B cell (primary cell): ENCODE results near the gene DOCK3. TPM values are rescaled to one million over a fixed set of nuclear protein-coding genes. Genes with fewer than 3 reads are reported as not detected.

Experiments
- ATAC-seq: fragments of 200-7000 bp; cut with Tn5 transposase; one replicate; pipeline ENCODE4 v1.10.0; 2021; ENCODE audit warnings: low read depth, mild to moderate bottlenecking, moderate number of reproducible peaks, moderate library complexity
- CTCF ChIA-PET: fragments of 350-600 bp; sonication (Branson Sonifier 250); formaldehyde crosslinking; loops from one replicate; lab custom pipeline; 2021; ENCODE audit warnings: antibody characterized with exemption, inconsistent platforms; lab: Charles Lee
- POLR2A ChIA-PET: fragments of 350-600 bp; sonication (Branson Sonifier 250); formaldehyde crosslinking; loops from one replicate; lab custom pipeline; 2021; ENCODE audit warnings: antibody characterized with exemption; lab: Charles Lee
- DNase-seq: peaks from one replicate; pipeline ENCODE4 v3.0.0; 2013
- H2AFZ ChIP-seq: 2 replicates; pipeline ENCODE4 v1.6.1; 2012; ENCODE audit warnings: mild to moderate bottlenecking, low read depth, low read length; ENCODE audit not compliant: insufficient read depth, poor library complexity, severe bottlenecking
- H3K27ac ChIP-seq, 2 donors: 1 replicate in 1 of 2; 2 replicates in 1 of 2; pipeline ENCODE4 v1.5.1; 2012 to 2013; ENCODE audit warnings: low read length in 2 of 2, mild to moderate bottlenecking in 2 of 2, moderate library complexity in 1 of 2
- H3K27me3 ChIP-seq, 4 experiments: fragments of 200-600 bp in 1 of 4; sonication (generic) in 1 of 4; replicated peaks in 1 of 4; 1 replicate in 2 of 4; 2 replicates in 2 of 4; pipeline versions ENCODE4 v1.6.1 to v1.7.0; 2013 to 2016; ENCODE audit warnings: low read length in 3 of 4, mild to moderate bottlenecking in 2 of 4, mixed read lengths in 1 of 4, moderate library complexity in 1 of 4; ENCODE audit not compliant: insufficient read depth in 4 of 4, control insufficient read depth in 3 of 4; ENCODE audit errors: control extremely low read depth in 1 of 4
- H3K36me3 ChIP-seq, 2 experiments: replicated peaks in 1 of 2; 1 replicate in 1 of 2; 2 replicates in 1 of 2; pipeline versions ENCODE4 v1.6.1 to v1.7.1; 2013; ENCODE audit warnings: low read length in 1 of 2; ENCODE audit not compliant: insufficient read depth in 2 of 2, control insufficient read depth in 1 of 2; ENCODE audit errors: control extremely low read depth in 1 of 2, extremely low read depth in 1 of 2
- H3K4me1 ChIP-seq, 2 donors: fragments of 200-600 bp in 1 of 2; sonication (generic) in 1 of 2; 1 replicate in 1 of 2; 2 replicates in 1 of 2; pipeline versions ENCODE4 v1.5.1 to v1.6.1; 2013 to 2017; ENCODE audit warnings: low read length in 2 of 2; ENCODE audit not compliant: control insufficient read depth in 2 of 2, insufficient read depth in 2 of 2
- H3K4me2 ChIP-seq: replicated peaks from 2 replicates; pipeline ENCODE3; 2012; ENCODE audit warnings: mild to moderate bottlenecking, low read depth, low read length; ENCODE audit not compliant: poor library complexity, severe bottlenecking
- H3K4me3 ChIP-seq, 5 experiments: fragments of 200-600 bp in 1 of 5; sonication (generic) in 1 of 5; 1 replicate in 3 of 5; 2 replicates in 2 of 5; pipeline versions ENCODE4 v1.5.1 to v1.7.0; 2011 to 2016; ENCODE audit warnings: low read length in 4 of 5, mild to moderate bottlenecking in 4 of 5, low read depth in 2 of 5, control low read depth in 1 of 5, moderate library complexity in 1 of 5; ENCODE audit not compliant: insufficient read depth in 1 of 5; ENCODE audit errors: control extremely low read depth in 1 of 5, extremely low read depth in 1 of 5
- H3K79me2 ChIP-seq: fragments of 200-600 bp; sonication (generic); one replicate; pipeline ENCODE4 v1.6.0; 2016; ENCODE audit warnings: low read length; ENCODE audit not compliant: control insufficient read depth, insufficient read depth
- H3K9ac ChIP-seq: fragments of 200-600 bp; sonication (generic); 2 replicates; pipeline ENCODE4 v1.6.1; 2017; ENCODE audit warnings: mild to moderate bottlenecking, low read length, moderate library complexity
- H3K9me3 ChIP-seq, 3 donors: one replicate each; pipeline versions ENCODE4 v1.6.1 to v1.7.1; 2013; ENCODE audit warnings: low read length in 2 of 3; ENCODE audit not compliant: control insufficient read depth in 2 of 3, insufficient read depth in 1 of 3; ENCODE audit errors: control extremely low read depth in 1 of 3
- H4K20me1 ChIP-seq: 2 replicates; pipeline ENCODE4 v1.6.0; 2012; ENCODE audit warnings: mild to moderate bottlenecking, low read length; ENCODE audit not compliant: insufficient read depth, control insufficient read depth, poor library complexity, severe bottlenecking
- H3K27ac Mint-ChIP-seq: one replicate; pipeline ENCODE4 v1.8.0; 2021; ENCODE audit warnings: mixed read lengths
- H3K27me3 Mint-ChIP-seq: one replicate; pipeline ENCODE4 v1.8.0; 2021; ENCODE audit warnings: mixed read lengths
- H3K4me1 Mint-ChIP-seq: one replicate; pipeline ENCODE4 v1.8.0; 2021; ENCODE audit warnings: mixed read lengths
- H3K4me3 Mint-ChIP-seq: one replicate; pipeline ENCODE4 v1.8.0; 2021; ENCODE audit warnings: mixed read lengths
- H3K9me3 Mint-ChIP-seq: one replicate; pipeline ENCODE4 v1.8.0; 2022; ENCODE audit warnings: mixed read lengths; ENCODE audit not compliant: insufficient read depth
- EZH2 ChIP-seq: IDR thresholded peaks from 2 replicates; pipeline ENCODE4 v1.6.1; 2012; ENCODE audit warnings: borderline replicate concordance, low read depth, mild to moderate bottlenecking, moderate library complexity, low read length; ENCODE audit not compliant: insufficient read depth, poor library complexity, severe bottlenecking
- WGBS: methylation state at CpG from one replicate; pipeline ENCODE4 v1.1.5; 2013; ENCODE audit warnings: missing lambda C conversion rate; ENCODE audit not compliant: insufficient coverage; 5-methylcytosine and 5-hydroxymethylcytosine counted together
- intact Hi-C: fragments of 100-400 bp; cut with micrococcal nuclease; formaldehyde crosslinking; loops from one replicate; pipeline ENCODE4 v1.10.0; 2022
- polyA plus RNA-seq: library from polyadenylated mRNA; depleted of rRNA; stranded (reverse); fragments of >200 nt; gene quantifications from 2 replicates; pipeline ENCODE4 v1.2.3, GENCODE V29; 2012
- total RNA-seq, 2 donors: library from RNA; stranded (reverse); fragments of 120-200 nt in 1 of 2; gene quantifications; 1 replicate in 1 of 2; 2 replicates in 1 of 2; pipeline versions ENCODE4 v1.2.3 to v1.2.4, GENCODE V29; 2013 to 2022
- TF ChIP-seq, protein P1 (sequence below): fragments of 200-600 bp; IDR thresholded peaks from one replicate; pipeline ENCODE4 v1.8.0; 2022; ENCODE audit warnings: antibody characterized with exemption, mild to moderate bottlenecking

DOCK3 gene
- total and polyA plus RNA-seq, 2 donors (not counting 1 experiment from before 2014, with no cell fraction given), result 0.06 to 0.30 TPM

GRCh38 chr3:51146781-51147180 is 472.1 kb downstream of the DOCK3 start:
- H3K4me2 ChIP-seq, result no peak overlapping the region
- no peaks in the 10 kb centered on the region for H3K9me3 Mint-ChIP-seq
- H3K27ac ChIP-seq, result no peak overlapping the region
- no peaks in the 10 kb centered on the region for H3K36me3 ChIP-seq
- ChIA-PET POLR2A (no interaction called here), CTCF (no interaction called here)
- H3K27ac Mint-ChIP-seq, result no peak overlapping the region
- intact Hi-C loops, result no loop called here
- H3K9ac ChIP-seq, result no peak overlapping the region
- no peak overlapping the region for H3K4me3 Mint-ChIP-seq
- H3K4me1 Mint-ChIP-seq, result no peaks in the 10 kb centered on the region
- no peak overlapping the region for H3K4me3 ChIP-seq
- no peaks in the 10 kb centered on the region for H3K4me1 ChIP-seq
- TF ChIP-seq EZH2, result no peak
- TF ChIP-seq, protein P1, sequence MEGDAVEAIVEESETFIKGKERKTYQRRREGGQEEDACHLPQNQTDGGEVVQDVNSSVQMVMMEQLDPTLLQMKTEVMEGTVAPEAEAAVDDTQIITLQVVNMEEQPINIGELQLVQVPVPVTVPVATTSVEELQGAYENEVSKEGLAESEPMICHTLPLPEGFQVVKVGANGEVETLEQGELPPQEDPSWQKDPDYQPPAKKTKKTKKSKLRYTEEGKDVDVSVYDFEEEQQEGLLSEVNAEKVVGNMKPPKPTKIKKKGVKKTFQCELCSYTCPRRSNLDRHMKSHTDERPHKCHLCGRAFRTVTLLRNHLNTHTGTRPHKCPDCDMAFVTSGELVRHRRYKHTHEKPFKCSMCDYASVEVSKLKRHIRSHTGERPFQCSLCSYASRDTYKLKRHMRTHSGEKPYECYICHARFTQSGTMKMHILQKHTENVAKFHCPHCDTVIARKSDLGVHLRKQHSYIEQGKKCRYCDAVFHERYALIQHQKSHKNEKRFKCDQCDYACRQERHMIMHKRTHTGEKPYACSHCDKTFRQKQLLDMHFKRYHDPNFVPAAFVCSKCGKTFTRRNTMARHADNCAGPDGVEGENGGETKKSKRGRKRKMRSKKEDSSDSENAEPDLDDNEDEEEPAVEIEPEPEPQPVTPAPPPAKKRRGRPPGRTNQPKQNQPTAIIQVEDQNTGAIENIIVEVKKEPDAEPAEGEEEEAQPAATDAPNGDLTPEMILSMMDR, result no peak
- H3K27me3 ChIP-seq, result no peaks in the 10 kb centered on the region
- H3K79me2 ChIP-seq, result no peaks in the 10 kb centered on the region
- H3K9me3 ChIP-seq, result no peaks in the 10 kb centered on the region
- H4K20me1 ChIP-seq, result no peaks in the 10 kb centered on the region
- no peak overlapping the region for H2AFZ ChIP-seq
- WGBS, result 100% methylated on average over 1 of the region's 2 CpGs
- H3K27me3 Mint-ChIP-seq, result peaks cover 14% of the 10 kb centered on the region
- DNase-seq, result no peak
- no peak for ATAC-seq

- Histone ChIP-seq H3K79me2 (no peaks in the 10 kb centered on the region), H3K36me3 (no peaks in the 10 kb centered on the region), H2AFZ (no peak overlapping the region), H3K9me3 (peaks cover 0 to 3% (median 0%) of the 10 kb centered on the region in 3 donors), H4K20me1 (no peaks in the 10 kb centered on the region), H3K4me2 (no peak overlapping the region), H3K9ac (no peak overlapping the region), H3K4me1 (no peaks in the 10 kb centered on the region), H3K4me3 (no peak overlapping the region), H3K27me3 (peaks cover 0 to 2% (median 0%) of the 10 kb centered on the region in 4 experiments), H3K27ac (no peak overlapping the region)
- no peaks in the 10 kb centered on the region for H3K9me3 Mint-ChIP-seq
- H3K4me3 Mint-ChIP-seq, result no peak overlapping the region
- H3K27ac Mint-ChIP-seq, result no peak overlapping the region
- H3K27me3 Mint-ChIP-seq, result peaks cover 7% of the 10 kb centered on the region
- ATAC-seq, result no peak
- intact Hi-C loops, result no loop called here
- ChIA-PET CTCF (no interaction called here), POLR2A (no interaction called here)
- no CpG with 5 or more reads among the region's 2 CpGs for WGBS
- no peak for DNase-seq
- H3K4me1 Mint-ChIP-seq, result no peaks in the 10 kb centered on the region
- TF ChIP-seq, protein P1, result no peak
- no peak for TF ChIP-seq EZH2
These were observed 481.4 kb downstream of the DOCK3 start for GRCh38 chr3:51156147-51156546.
